K562 (cell line): ENCODE measurements around the gene GTF3C1. TPM values are rescaled to one million over a fixed set of nuclear protein-coding genes. Genes with fewer than 3 reads are reported as not detected.

Experiments used
- ATAC-seq: fragments of 200-7000 bp; cut with Tn5 transposase; 3 replicates; pipeline ENCODE4 v1.9.1; 2020; ENCODE audit warnings: moderate library complexity
- BruUV-seq: library from RNA; stranded (reverse); fragments of 400-500 nt; replicated peaks from 2 replicates; lab custom pipeline; 2021; lab: Mats Ljungman, UMichigan
- CTCF ChIA-PET: fragments of 300-600 bp; formaldehyde crosslinking; extraction: SDS; loops from one replicate; lab custom pipeline; 2021; ENCODE audit warnings: low intra/inter-chr PET ratio; lab: Yijun Ruan, JAX
- POLR2A ChIA-PET: fragments of 300-600, 350-650 bp; sonication (Branson Sonifier 250); formaldehyde crosslinking; extraction: SDS; loops from one replicate; lab custom pipeline; 2021; ENCODE audit warnings: antibody characterized with exemption, inconsistent platforms; lab: Yijun Ruan, JAX
- DNase-seq, 4 experiments: peaks; one replicate each; pipeline versions ENCODE4 v3.0.0 to v3.0.0-alpha.2; 2011 to 2018; ENCODE audit warnings: low spot score in 3 of 4, mixed read lengths in 3 of 4; ENCODE audit errors: extremely low read depth in 1 of 4
- FAIRE-seq: peaks from 2 replicates; lab custom pipeline; 2011; peaks lifted over from hg19 to GRCh38; lab: Jason Lieb, UNC
- H2AFZ ChIP-seq: 2 replicates; pipeline ENCODE4 v1.6.0; 2011; ENCODE audit warnings: low read depth, low read length, control low read depth, inconsistent platforms
- H3K27ac ChIP-seq: fragments of 200-600 bp; 3 replicates; pipeline ENCODE4 v1.8.0; 2011; ENCODE audit warnings: low read depth, mild to moderate bottlenecking, control low read depth, inconsistent platforms, low read length, moderate library complexity, mixed read lengths; ENCODE audit errors: extremely low read depth
- H3K27me3 ChIP-seq, 2 experiments: fragments of 300-600 bp in 1 of 2; 2 replicates in 1 of 2; 3 replicates in 1 of 2; pipeline versions ENCODE4 v1.6.0 to v1.8.0; 2011; ENCODE audit warnings: inconsistent platforms in 2 of 2, low read length in 2 of 2, mild to moderate bottlenecking in 1 of 2, mixed read lengths in 1 of 2, moderate library complexity in 1 of 2; ENCODE audit not compliant: control insufficient read depth in 2 of 2, insufficient read depth in 2 of 2
- H3K36me3 ChIP-seq: fragments of 300-600 bp; 3 replicates; pipeline ENCODE4 v1.8.0; 2011; ENCODE audit warnings: mild to moderate bottlenecking, low read length, inconsistent platforms; ENCODE audit not compliant: control insufficient read depth, insufficient read depth
- H3K4me1 ChIP-seq, 2 experiments: fragments of 200-600 bp in 1 of 2; replicated peaks in 1 of 2; 2 replicates in 1 of 2; 3 replicates in 1 of 2; pipeline versions ENCODE4 v1.5.1 to v1.8.0; 2011; ENCODE audit warnings: inconsistent platforms in 2 of 2, low read length in 2 of 2, mild to moderate bottlenecking in 1 of 2, mixed read lengths in 1 of 2, moderate library complexity in 1 of 2; ENCODE audit not compliant: control insufficient read depth in 2 of 2, insufficient read depth in 2 of 2
- H3K4me2 ChIP-seq: 2 replicates; pipeline ENCODE4 v1.6.1; 2011; ENCODE audit warnings: low read length, control low read depth, inconsistent platforms, mixed read lengths; ENCODE audit not compliant: insufficient read depth
- H3K4me3 ChIP-seq: fragments of 200-600 bp; sonication (generic), shearing (Covaris generic); 2 replicates; pipeline ENCODE4 v1.5.1; 2016; ENCODE audit warnings: control low read depth, inconsistent platforms
- H3K79me2 ChIP-seq: fragments of 200-600 bp; 3 replicates; pipeline ENCODE4 v1.8.0; 2011; ENCODE audit warnings: low read length, inconsistent platforms; ENCODE audit not compliant: control insufficient read depth, insufficient read depth
- H3K9ac ChIP-seq, 2 experiments: 2 replicates each; pipeline versions ENCODE4 v1.6.0 to v1.6.1; 2011; ENCODE audit warnings: low read depth in 2 of 2, low read length in 2 of 2, control low read depth in 1 of 2, inconsistent platforms in 1 of 2, mild to moderate bottlenecking in 1 of 2, mixed read lengths in 1 of 2; ENCODE audit not compliant: insufficient read depth in 1 of 2
- H3K9me1 ChIP-seq: one replicate; pipeline ENCODE4 v1.6.0; 2011; ENCODE audit warnings: inconsistent platforms, mild to moderate bottlenecking, low read length, moderate library complexity; ENCODE audit not compliant: control insufficient read depth, insufficient read depth
- H3K9me3 ChIP-seq: replicated peaks from 2 replicates; pipeline ENCODE4 v1.5.1; 2011; ENCODE audit warnings: low read depth, low read length, inconsistent platforms; ENCODE audit not compliant: control insufficient read depth, insufficient read depth
- H4K20me1 ChIP-seq: replicated peaks from 2 replicates; pipeline ENCODE4 v1.6.1; 2011; ENCODE audit warnings: low read length, inconsistent platforms, mixed read lengths; ENCODE audit not compliant: control insufficient read depth, insufficient read depth
- CAMTA2 ChIP-seq: fragments of 250-450 bp; sonication (Bioruptor Pico); conservative IDR thresholded peaks from 2 replicates; pipeline ENCODE4 v1.5.1; 2022
- CXXC5 ChIP-seq: fragments of 250-450 bp; sonication (Bioruptor Pico); IDR thresholded peaks from 2 replicates; pipeline ENCODE4 v1.8.0; 2022; ENCODE audit warnings: inconsistent platforms, mild to moderate bottlenecking, moderate library complexity
- NR2C1 ChIP-seq, 2 experiments: fragments of 450-650 bp; IDR thresholded peaks; 2 replicates each; pipeline ENCODE4 v1.6.1; 2017; ENCODE audit warnings: mild to moderate bottlenecking in 2 of 2, antibody characterized with exemption in 1 of 2, inconsistent platforms in 1 of 2, missing compliant biosample characterization in 1 of 2, missing genetic modification characterization in 1 of 2
- RBM15 ChIP-seq: fragments of 200-400 bp; formaldehyde crosslinking; IDR thresholded peaks from 2 replicates; pipeline ENCODE4 v1.6.1; 2018; ENCODE audit warnings: mild to moderate bottlenecking, low read length, moderate library complexity; ENCODE audit not compliant: insufficient read depth
- RBM34 ChIP-seq: fragments of 200-400 bp; formaldehyde crosslinking; IDR thresholded peaks from 2 replicates; pipeline ENCODE4 v1.6.1; 2018; ENCODE audit warnings: low read length, borderline replicate concordance; ENCODE audit not compliant: insufficient read depth
- SIRT6 ChIP-seq: IDR thresholded peaks from one replicate; pipeline ENCODE4 v1.6.1; 2012; ENCODE audit warnings: low read depth, mild to moderate bottlenecking, control low read depth, inconsistent platforms, low read length, moderate library complexity
- SMARCA5 ChIP-seq: fragments of 450-650 bp; IDR thresholded peaks from 2 replicates; pipeline ENCODE4 v1.6.1; 2016
- ZBTB1 ChIP-seq: sonication (generic); formaldehyde crosslinking; IDR thresholded peaks from 2 replicates; pipeline ENCODE4 v1.8.1; 2023; ENCODE audit warnings: missing genetic modification reagents, low read depth, mild to moderate bottlenecking, borderline replicate concordance
- WGBS: fragments of 100-300 bp; shearing (Covaris generic); methylation state at CpG from one replicate; pipeline ENCODE4 v1.1.6; 2016; ENCODE audit warnings: low coverage, mixed read lengths; ENCODE audit not compliant: insufficient coverage; ENCODE audit errors: missing lambda C conversion rate; 5-methylcytosine and 5-hydroxymethylcytosine counted together
- in situ Hi-C: fragments of 300-500 bp; cut with MboI; formaldehyde crosslinking; loops from 4 replicates; pipeline ENCODE4 v1.15.0; 2018; ENCODE audit warnings: inconsistent platforms, mixed read lengths
- intact Hi-C: fragments of 100-400 bp; cut with micrococcal nuclease; formaldehyde crosslinking; loops from 2 replicates; pipeline ENCODE4 v1.14.2; 2022
- polyA plus RNA-seq, 8 experiments: library from polyadenylated mRNA; depleted of rRNA in 4 of 8; stranded (reverse) in 5 of 8; unstranded in 3 of 8; fragments of >200 nt; fragmentation: Nextera tagmentation in 2 of 8; fragmentation: Illumina TruSeq in 1 of 8; extraction: Ambion mirVana in 2 of 8; extraction: Trizol in 1 of 8; gene quantifications; 2 replicates each; pipeline versions ENCODE4 v1.2.1 to v1.2.3, GENCODE V29; 2011 to 2014; ENCODE audit warnings: inconsistent platforms in 1 of 8, missing spikeins in 1 of 8
- total RNA-seq, 7 experiments: library from RNA; depleted of rRNA in 6 of 7; stranded (reverse); fragments of >200 nt in 6 of 7; fragmentation: Illumina TruSeq in 2 of 7; extraction: Trizol in 2 of 7; gene quantifications; 2 replicates each; pipeline versions ENCODE4 v1.2.1 to v1.2.3, GENCODE V29; 2011 to 2021; ENCODE audit warnings: low replicate concordance in 1 of 7
- TF ChIP-seq, protein P1 (sequence below): fragments of 450-650 bp; IDR thresholded peaks from 2 replicates; pipeline ENCODE4 v1.6.1; 2016; ENCODE audit warnings: missing biosample characterization, missing genetic modification characterization

GTF3C1 gene
- total and polyA plus RNA-seq, 9 of the 15 experiments (the other 6 are each of a cell fraction or from before 2014, with no cell fraction given) = 0.72 to 63.6 (median 30.9) TPM

DNA sequence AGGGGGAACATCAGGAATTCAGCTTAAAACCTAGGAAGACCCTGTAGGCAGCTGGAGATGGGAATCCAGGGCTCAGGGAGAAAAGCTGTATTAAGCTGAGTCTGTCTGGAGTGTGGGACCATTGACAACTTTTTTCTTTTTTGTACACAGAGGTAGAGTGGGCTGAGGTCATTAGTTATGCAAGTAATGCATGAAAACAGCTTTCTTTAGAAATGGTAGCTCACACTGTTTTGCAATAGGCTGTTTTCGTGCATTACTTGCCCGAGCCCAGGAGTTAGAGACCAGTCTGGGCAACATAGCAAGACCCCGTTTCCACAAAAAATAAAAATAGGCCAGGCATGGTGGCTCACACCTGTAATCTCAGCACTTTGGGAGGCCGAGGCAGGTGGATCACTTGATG is 46.7 kb upstream of the GTF3C1 start:
- H3K9me1 ChIP-seq = no peaks in the 10 kb centered on the region
- FAIRE-seq (no peak), ATAC-seq (no peak), DNase-seq (no peak)
- no peak overlapping the region; a peak in 2 of 4 replicates for H3K9ac ChIP-seq
- CTCF ChIA-PET = no interaction called here
- no peaks in the 10 kb centered on the region for H3K27me3 ChIP-seq
- no TSS peak for BruUV-seq
- peaks cover 0 to 7% of the 10 kb centered on the region in 2 experiments; a peak in 3 of 5 replicates for H3K4me1 ChIP-seq
- intact Hi-C loops = no loop called here
- no peaks in the 10 kb centered on the region for H3K79me2 ChIP-seq
- TF ChIP-seq SMARCA5 (no peak), NR2C1 (IDR thresholded peaks at IDR 0.05) (no peak), NR2C1 (tag; IDR thresholded peaks at IDR 0.05) (no peak), CXXC5 (no peak), ZBTB1 (no peak), SIRT6 (no peak), CAMTA2 (CRISPR knock-in tag) (no peak), RBM34 (no peak), RBM15 (no peak)
- TF ChIP-seq, protein P1, sequence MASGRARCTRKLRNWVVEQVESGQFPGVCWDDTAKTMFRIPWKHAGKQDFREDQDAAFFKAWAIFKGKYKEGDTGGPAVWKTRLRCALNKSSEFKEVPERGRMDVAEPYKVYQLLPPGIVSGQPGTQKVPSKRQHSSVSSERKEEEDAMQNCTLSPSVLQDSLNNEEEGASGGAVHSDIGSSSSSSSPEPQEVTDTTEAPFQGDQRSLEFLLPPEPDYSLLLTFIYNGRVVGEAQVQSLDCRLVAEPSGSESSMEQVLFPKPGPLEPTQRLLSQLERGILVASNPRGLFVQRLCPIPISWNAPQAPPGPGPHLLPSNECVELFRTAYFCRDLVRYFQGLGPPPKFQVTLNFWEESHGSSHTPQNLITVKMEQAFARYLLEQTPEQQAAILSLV (tag) = no peak
- no peak overlapping the region for H2AFZ ChIP-seq
- H3K9me3 ChIP-seq = no peaks in the 10 kb centered on the region
- no peak overlapping the region for H3K4me3 ChIP-seq
- WGBS = 61% methylated on average over 4 of the region's 4 CpGs
- H3K36me3 ChIP-seq = no peaks in the 10 kb centered on the region
- H3K4me2 ChIP-seq = no peak overlapping the region
- POLR2A ChIA-PET = interaction anchor here (0.7 kb wide), 1 partner anchor 24 kb away, joined by 5 read pairs; no protein-coding TSS in a partner anchor
- in situ Hi-C loops = no loop called here
- no peak overlapping the region for H3K27ac ChIP-seq
- H4K20me1 ChIP-seq = no peaks in the 10 kb centered on the region
